IMR-90 (cell line): ENCODE results near the gene CHDH. TPM values are rescaled to one million over a fixed set of nuclear protein-coding genes. Genes with fewer than 3 reads are reported as not detected.

Experiments
- ATAC-seq: fragments of 200-7000 bp; cut with Tn5 transposase; 2 replicates; pipeline ENCODE4 v1.9.1; 2020; ENCODE audit warnings: low read depth, mild to moderate bottlenecking, moderate library complexity
- BruUV-seq: library from RNA; stranded (reverse); fragments of 400-500 nt; replicated peaks from 2 replicates; lab custom pipeline; 2021; lab: Mats Ljungman, UMichigan
- CTCF ChIA-PET: fragments of 300-600 bp; formaldehyde crosslinking; extraction: SDS; loops from one replicate; lab custom pipeline; 2021; ENCODE audit warnings: antibody characterized with exemption; lab: Yijun Ruan, JAX
- POLR2A ChIA-PET: fragments of 300-600 bp; sonication (Branson Sonifier 250); formaldehyde crosslinking; loops from one replicate; lab custom pipeline; 2022; ENCODE audit warnings: antibody characterized with exemption; ENCODE audit not compliant: unreplicated experiment; lab: Charles Lee
- DNase-seq: peaks from one replicate; pipeline ENCODE4 v3.0.0; 2013
- H2AFZ ChIP-seq: replicated peaks from 2 replicates; pipeline ENCODE3; 2013; ENCODE audit warnings: low read length, mild to moderate bottlenecking; ENCODE audit not compliant: poor library complexity
- H2AK5ac ChIP-seq: 2 replicates; pipeline ENCODE4 v1.6.1; 2013; ENCODE audit warnings: low read depth, low read length, inconsistent platforms
- H2AK9ac ChIP-seq: replicated peaks from 2 replicates; pipeline ENCODE3; 2013; ENCODE audit warnings: mild to moderate bottlenecking, low read depth, low read length, moderate library complexity; ENCODE audit not compliant: poor library complexity
- H2BK120ac ChIP-seq: 2 replicates; pipeline ENCODE4 v1.6.1; 2013; ENCODE audit warnings: low read depth, low read length, inconsistent platforms
- H2BK15ac ChIP-seq: 3 replicates; pipeline ENCODE4 v1.6.1; 2013; ENCODE audit warnings: low read depth, low read length, inconsistent platforms
- H2BK20ac ChIP-seq: 2 replicates; pipeline ENCODE4 v1.6.1; 2013; ENCODE audit warnings: low read depth, mild to moderate bottlenecking, inconsistent platforms, low read length, moderate library complexity
- H2BK5ac ChIP-seq: 2 replicates; pipeline ENCODE4 v1.6.1; 2013; ENCODE audit warnings: mild to moderate bottlenecking, low read depth, low read length, inconsistent platforms; ENCODE audit not compliant: poor library complexity, severe bottlenecking
- H3K14ac ChIP-seq: replicated peaks from 2 replicates; pipeline ENCODE4 v1.6.1; 2013; ENCODE audit warnings: low read depth, low read length, inconsistent platforms
- H3K18ac ChIP-seq: 2 replicates; pipeline ENCODE4 v1.6.1; 2013; ENCODE audit warnings: low read depth, low read length, control low read depth
- H3K23ac ChIP-seq: 2 replicates; pipeline ENCODE4 v1.6.1; 2013; ENCODE audit warnings: low read depth, low read length, inconsistent platforms
- H3K27ac ChIP-seq: 2 replicates; pipeline ENCODE4 v1.5.1; 2013; ENCODE audit warnings: mild to moderate bottlenecking, control low read depth, low read length; ENCODE audit not compliant: insufficient read depth
- H3K27me3 ChIP-seq: 2 replicates; pipeline ENCODE4 v1.6.1; 2013; ENCODE audit warnings: low read length; ENCODE audit not compliant: control insufficient read depth, insufficient read depth
- H3K36me3 ChIP-seq: 2 replicates; pipeline ENCODE4 v1.6.1; 2013; ENCODE audit warnings: low read length, mixed read lengths; ENCODE audit not compliant: control insufficient read depth, insufficient read depth
- H3K4ac ChIP-seq: 2 replicates; pipeline ENCODE4 v1.6.1; 2013; ENCODE audit warnings: low read depth, low read length, inconsistent platforms
- H3K4me1 ChIP-seq: 2 replicates; pipeline ENCODE4 v1.6.1; 2013; ENCODE audit warnings: low read length, mixed read lengths; ENCODE audit not compliant: control insufficient read depth, insufficient read depth
- H3K4me2 ChIP-seq: 2 replicates; pipeline ENCODE4 v1.6.1; 2013; ENCODE audit warnings: low read depth, mild to moderate bottlenecking, control low read depth, low read length, moderate library complexity
- H3K4me3 ChIP-seq: 2 replicates; pipeline ENCODE4 v1.5.1; 2013; ENCODE audit warnings: low read depth, mild to moderate bottlenecking, control low read depth, low read length, moderate library complexity; ENCODE audit not compliant: insufficient read depth
- H3K56ac ChIP-seq: 2 replicates; pipeline ENCODE4 v1.6.1; 2013; ENCODE audit warnings: low read length, inconsistent platforms; ENCODE audit not compliant: insufficient read depth; ENCODE audit errors: extremely low read depth
- H3K79me1 ChIP-seq, 2 experiments: 2 replicates each; pipeline ENCODE4 v1.6.1; 2013; ENCODE audit warnings: low read length in 2 of 2, inconsistent platforms in 1 of 2, low read depth in 1 of 2
- H3K9ac ChIP-seq: 2 replicates; pipeline ENCODE4 v1.6.1; 2013; ENCODE audit warnings: low read depth, low read length, control low read depth
- H3K9me1 ChIP-seq: 2 replicates; pipeline ENCODE4 v1.6.1; 2013; ENCODE audit warnings: low read length, inconsistent platforms; ENCODE audit not compliant: insufficient read depth
- H3K9me3 ChIP-seq: 2 replicates; pipeline ENCODE4 v1.6.1; 2013; ENCODE audit warnings: low read length; ENCODE audit not compliant: control insufficient read depth, insufficient read depth
- H4K20me1 ChIP-seq: 2 replicates; pipeline ENCODE4 v1.6.1; 2013; ENCODE audit warnings: low read length, inconsistent platforms; ENCODE audit not compliant: insufficient read depth
- H4K5ac ChIP-seq: 2 replicates; pipeline ENCODE4 v1.6.1; 2013; ENCODE audit warnings: mild to moderate bottlenecking, low read depth, low read length, control low read depth
- H4K8ac ChIP-seq, 2 experiments: 2 replicates each; pipeline ENCODE4 v1.6.1; 2013; ENCODE audit warnings: low read depth in 2 of 2, low read length in 2 of 2, control low read depth in 1 of 2, inconsistent platforms in 1 of 2
- H4K91ac ChIP-seq: 2 replicates; pipeline ENCODE4 v1.6.1; 2013; ENCODE audit warnings: low read depth, low read length, inconsistent platforms; ENCODE audit not compliant: insufficient read depth
- MAZ ChIP-seq: IDR thresholded peaks from 2 replicates; pipeline ENCODE4 v1.6.1; 2012; ENCODE audit warnings: low read depth, mild to moderate bottlenecking, low read length, improper control_type of control experiment, moderate library complexity, borderline replicate concordance
- NFE2L2 ChIP-seq: fragments of 150-350 bp; IDR thresholded peaks from 2 replicates; pipeline ENCODE4 v1.6.1; 2016; ENCODE audit warnings: low read depth, mild to moderate bottlenecking, low read length
- SMC3 ChIP-seq: fragments of 150-350 bp; IDR thresholded peaks from 2 replicates; pipeline ENCODE4 v1.6.1; 2016; ENCODE audit warnings: low read depth, mild to moderate bottlenecking, antibody characterized with exemption, low read length, moderate library complexity
- WGBS, 2 experiments: methylation state at CpG; one replicate each; pipeline versions ENCODE4 v1.1.5 to v1.1.7; 2013; ENCODE audit warnings: missing lambda C conversion rate in 2 of 2; ENCODE audit not compliant: insufficient read length in 1 of 2; ENCODE audit errors: extremely low coverage in 2 of 2; 5-methylcytosine and 5-hydroxymethylcytosine counted together
- dilution Hi-C: fragments of 300-500 bp; cut with HindIII; formaldehyde crosslinking; loops from one replicate; pipeline ENCODE4 v1.14.3; 2018; ENCODE audit warnings: low sequenced_read_pairs; ENCODE audit not compliant: unreplicated experiment
- in situ Hi-C: fragments of 300-500 bp; cut with MboI; formaldehyde crosslinking; loops from 3 replicates; pipeline ENCODE4 v1.14.3; 2019; ENCODE audit warnings: low sequenced_read_pairs, inconsistent platforms, mixed read lengths
- intact Hi-C: fragments of 100-400 bp; cut with micrococcal nuclease; formaldehyde crosslinking; loops from 2 replicates; pipeline ENCODE4 v1.10.0; 2022
- polyA plus RNA-seq, 3 experiments: library from polyadenylated mRNA; depleted of rRNA; stranded (reverse); fragments of >200 nt; gene quantifications; 2 replicates each; pipeline ENCODE4 v1.2.3, GENCODE V29; 2012; ENCODE audit warnings: low replicate concordance in 1 of 3
- total RNA-seq: library from RNA; depleted of rRNA; stranded (reverse); fragments of >200 nt; gene quantifications from 2 replicates; pipeline ENCODE4 v1.2.3, GENCODE V29; 2012
- TF ChIP-seq, protein P1 (sequence below): fragments of 150-350 bp; IDR thresholded peaks from 2 replicates; pipeline ENCODE4 v1.6.1; 2016; ENCODE audit warnings: low read depth, mild to moderate bottlenecking, low read length, moderate library complexity, borderline replicate concordance
- TF ChIP-seq, protein P2 (sequence below): conservative IDR thresholded peaks from 2 replicates; pipeline ENCODE4 v1.5.1; 2012; ENCODE audit warnings: mild to moderate bottlenecking, low read depth, low read length, improper control_type of control experiment

The CHDH gene
- total and polyA plus RNA-seq, 2 of the 4 experiments (the other 2 are of a cell fraction): under 0.01 to 0.19 TPM

- Histone ChIP-seq H2AK9ac (no peak overlapping the region), H2AK5ac (no peak overlapping the region), H3K23ac (no peak overlapping the region), H2BK5ac (no peak overlapping the region), H2BK20ac (no peak overlapping the region), H3K14ac (no peak overlapping the region), H3K79me1 (no peaks in the 10 kb centered on the region), H3K4ac (no peak overlapping the region), H4K8ac (no peak overlapping the region), H4K5ac (no peak overlapping the region), H2BK15ac (no peak overlapping the region), H3K36me3 (no peaks in the 10 kb centered on the region), H3K9me1 (0 out of 2 replicates have a peak, but pooled peaks cover under 1% of the 10 kb centered on the region), H3K56ac (no peak overlapping the region), H4K20me1 (no peaks in the 10 kb centered on the region), H3K18ac (no peak overlapping the region), H3K4me2 (no peak overlapping the region), H4K91ac (no peak overlapping the region), H2AFZ (peak overlapping the region; percentile 5), H3K9ac (no peak overlapping the region), H3K27ac (no peak overlapping the region), H3K4me3 (no peak overlapping the region), H3K9me3 (no peaks in the 10 kb centered on the region), H3K27me3 (peaks cover 6% of the 10 kb centered on the region), H2BK120ac (no peak overlapping the region), H3K4me1 (peaks cover under 1% of the 10 kb centered on the region; the same call in 1 of the 2 replicates)
- intact Hi-C loops (no loop called here), dilution Hi-C loops (no loop called here), in situ Hi-C loops (no loop called here)
- 60% methylated on average over 1 of the region's 12 CpGs; no CpG with 5 or more reads in 1 of the 2 experiments for WGBS, 2 experiments
- no TSS peak for BruUV-seq
- ChIA-PET POLR2A (no interaction called here), CTCF (no interaction called here)
- TF ChIP-seq, protein P1, sequence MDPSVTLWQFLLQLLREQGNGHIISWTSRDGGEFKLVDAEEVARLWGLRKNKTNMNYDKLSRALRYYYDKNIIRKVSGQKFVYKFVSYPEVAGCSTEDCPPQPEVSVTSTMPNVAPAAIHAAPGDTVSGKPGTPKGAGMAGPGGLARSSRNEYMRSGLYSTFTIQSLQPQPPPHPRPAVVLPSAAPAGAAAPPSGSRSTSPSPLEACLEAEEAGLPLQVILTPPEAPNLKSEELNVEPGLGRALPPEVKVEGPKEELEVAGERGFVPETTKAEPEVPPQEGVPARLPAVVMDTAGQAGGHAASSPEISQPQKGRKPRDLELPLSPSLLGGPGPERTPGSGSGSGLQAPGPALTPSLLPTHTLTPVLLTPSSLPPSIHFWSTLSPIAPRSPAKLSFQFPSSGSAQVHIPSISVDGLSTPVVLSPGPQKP: no peak
- TF ChIP-seq NFE2L2 (no peak), SMC3 (no peak), MAZ (no peak)
- TF ChIP-seq, protein P2, sequence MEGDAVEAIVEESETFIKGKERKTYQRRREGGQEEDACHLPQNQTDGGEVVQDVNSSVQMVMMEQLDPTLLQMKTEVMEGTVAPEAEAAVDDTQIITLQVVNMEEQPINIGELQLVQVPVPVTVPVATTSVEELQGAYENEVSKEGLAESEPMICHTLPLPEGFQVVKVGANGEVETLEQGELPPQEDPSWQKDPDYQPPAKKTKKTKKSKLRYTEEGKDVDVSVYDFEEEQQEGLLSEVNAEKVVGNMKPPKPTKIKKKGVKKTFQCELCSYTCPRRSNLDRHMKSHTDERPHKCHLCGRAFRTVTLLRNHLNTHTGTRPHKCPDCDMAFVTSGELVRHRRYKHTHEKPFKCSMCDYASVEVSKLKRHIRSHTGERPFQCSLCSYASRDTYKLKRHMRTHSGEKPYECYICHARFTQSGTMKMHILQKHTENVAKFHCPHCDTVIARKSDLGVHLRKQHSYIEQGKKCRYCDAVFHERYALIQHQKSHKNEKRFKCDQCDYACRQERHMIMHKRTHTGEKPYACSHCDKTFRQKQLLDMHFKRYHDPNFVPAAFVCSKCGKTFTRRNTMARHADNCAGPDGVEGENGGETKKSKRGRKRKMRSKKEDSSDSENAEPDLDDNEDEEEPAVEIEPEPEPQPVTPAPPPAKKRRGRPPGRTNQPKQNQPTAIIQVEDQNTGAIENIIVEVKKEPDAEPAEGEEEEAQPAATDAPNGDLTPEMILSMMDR: no peak
- peak; percentile 9 for DNase-seq
- ATAC-seq: no peak
Observed at GRCh38 chr3:53799338-53799865, 46.8 kb downstream of the CHDH start.
